K562 (cell line): ENCODE measurements around the gene STUB1. TPM values are rescaled to one million over a fixed set of nuclear protein-coding genes. Genes with fewer than 3 reads are reported as not detected.
A peak's percentile ranks its signal among the peaks of the same experiment; 100 is the strongest.

Experiments used
- AFF1 ChIP-seq, 2 experiments: fragments of 450-650 bp; IDR thresholded peaks; 2 replicates each; pipeline ENCODE4 v1.6.1; 2018; ENCODE audit warnings: mild to moderate bottlenecking in 2 of 2, low read depth in 1 of 2; ENCODE audit not compliant: partially characterized antibody in 2 of 2
- BRD9 ChIP-seq: fragments of 450-650 bp; IDR thresholded peaks from 2 replicates; pipeline ENCODE4 v1.6.1; 2018; ENCODE audit warnings: low read depth; ENCODE audit not compliant: partially characterized antibody
- CSDE1 ChIP-seq, 2 experiments: fragments of 450-650 bp; IDR thresholded peaks; 2 replicates each; pipeline ENCODE4 v1.6.1; 2016; ENCODE audit warnings: mild to moderate bottlenecking in 1 of 2
- DIDO1 ChIP-seq: fragments of 450-650 bp; IDR thresholded peaks from 2 replicates; pipeline ENCODE4 v1.6.1; 2016; ENCODE audit warnings: low read depth, missing biosample characterization, missing genetic modification characterization
- FIP1L1 ChIP-seq: fragments of 200-400 bp; formaldehyde crosslinking; IDR thresholded peaks from 2 replicates; pipeline ENCODE4 v1.6.1; 2018; ENCODE audit warnings: mild to moderate bottlenecking, low read depth, low read length; ENCODE audit not compliant: poor library complexity, severe bottlenecking
- HNRNPK ChIP-seq: fragments of 200-400 bp; formaldehyde crosslinking; IDR thresholded peaks from one replicate; pipeline ENCODE4 v1.6.1; 2018; ENCODE audit warnings: mild to moderate bottlenecking, low read depth, low read length; ENCODE audit not compliant: poor library complexity, severe bottlenecking
- RFX1 ChIP-seq: fragments of 450-650 bp; IDR thresholded peaks from 2 replicates; pipeline ENCODE4 v1.6.1; 2016; ENCODE audit warnings: mild to moderate bottlenecking, moderate library complexity
- SAP30 ChIP-seq: fragments of 200-600 bp; sonication (generic); IDR thresholded peaks from 2 replicates; pipeline ENCODE4 v1.6.1; 2012; ENCODE audit warnings: borderline replicate concordance, low read depth, mild to moderate bottlenecking, moderate library complexity, low read length, control low read depth, inconsistent platforms; ENCODE audit not compliant: insufficient read depth, poor library complexity, severe bottlenecking
- SIN3B ChIP-seq: fragments of 450-650 bp; IDR thresholded peaks from 2 replicates; pipeline ENCODE4 v1.6.1; 2017; ENCODE audit warnings: low read depth, mild to moderate bottlenecking, moderate library complexity
- SRSF7 ChIP-seq: fragments of 200-400 bp; formaldehyde crosslinking; optimal IDR thresholded peaks from 2 replicates; pipeline ENCODE3; 2017; ENCODE audit warnings: mild to moderate bottlenecking, low read depth, low read length
- TEAD4 ChIP-seq, 2 experiments: sonication (generic) in 1 of 2; formaldehyde crosslinking in 1 of 2; IDR thresholded peaks; 2 replicates each; pipeline versions ENCODE4 v1.6.1 to v1.8.0; 2012 to 2022; ENCODE audit warnings: borderline replicate concordance in 1 of 2, inconsistent platforms in 1 of 2, low read length in 1 of 2, mild to moderate bottlenecking in 1 of 2, missing genetic modification reagents in 1 of 2
- ZNF134 ChIP-seq: fragments of 250-450 bp; sonication (Bioruptor Pico); conservative IDR thresholded peaks from 2 replicates; pipeline ENCODE4 v1.4.0; 2020
- ZSCAN29 ChIP-seq: fragments of 450-650 bp; IDR thresholded peaks from 2 replicates; pipeline ENCODE4 v1.6.1; 2017
- polyA plus RNA-seq, 8 experiments: library from polyadenylated mRNA; depleted of rRNA in 4 of 8; stranded (reverse) in 5 of 8; unstranded in 3 of 8; fragments of >200 nt; fragmentation: Nextera tagmentation in 2 of 8; fragmentation: Illumina TruSeq in 1 of 8; extraction: Ambion mirVana in 2 of 8; extraction: Trizol in 1 of 8; gene quantifications; 2 replicates each; pipeline versions ENCODE4 v1.2.1 to v1.2.3, GENCODE V29; 2011 to 2014; ENCODE audit warnings: inconsistent platforms in 1 of 8, missing spikeins in 1 of 8
- total RNA-seq, 7 experiments: library from RNA; depleted of rRNA in 6 of 7; stranded (reverse); fragments of >200 nt in 6 of 7; fragmentation: Illumina TruSeq in 2 of 7; extraction: Trizol in 2 of 7; gene quantifications; 2 replicates each; pipeline versions ENCODE4 v1.2.1 to v1.2.3, GENCODE V29; 2011 to 2021; ENCODE audit warnings: low replicate concordance in 1 of 7
- TF ChIP-seq, protein P1 (sequence below), 2 experiments: fragments of 450-650 bp; IDR thresholded peaks; 2 replicates each; pipeline ENCODE4 v1.6.1; 2016
- TF ChIP-seq, protein P2 (sequence below): fragments of 250-450 bp; sonication (Bioruptor Pico); IDR thresholded peaks from 2 replicates; pipeline ENCODE4 v1.4.0; 2020; ENCODE audit warnings: mild to moderate bottlenecking, moderate library complexity
- TF ChIP-seq, protein P3 (sequence below): fragments of 450-650 bp; IDR thresholded peaks from 2 replicates; pipeline ENCODE4 v1.6.1; 2016; ENCODE audit warnings: antibody characterized with exemption

Gene STUB1
- total and polyA plus RNA-seq, 9 of the 15 experiments (the other 6 are each of a cell fraction or from before 2014, with no cell fraction given): 10.6 to 251 (median 152) TPM

DNA sequence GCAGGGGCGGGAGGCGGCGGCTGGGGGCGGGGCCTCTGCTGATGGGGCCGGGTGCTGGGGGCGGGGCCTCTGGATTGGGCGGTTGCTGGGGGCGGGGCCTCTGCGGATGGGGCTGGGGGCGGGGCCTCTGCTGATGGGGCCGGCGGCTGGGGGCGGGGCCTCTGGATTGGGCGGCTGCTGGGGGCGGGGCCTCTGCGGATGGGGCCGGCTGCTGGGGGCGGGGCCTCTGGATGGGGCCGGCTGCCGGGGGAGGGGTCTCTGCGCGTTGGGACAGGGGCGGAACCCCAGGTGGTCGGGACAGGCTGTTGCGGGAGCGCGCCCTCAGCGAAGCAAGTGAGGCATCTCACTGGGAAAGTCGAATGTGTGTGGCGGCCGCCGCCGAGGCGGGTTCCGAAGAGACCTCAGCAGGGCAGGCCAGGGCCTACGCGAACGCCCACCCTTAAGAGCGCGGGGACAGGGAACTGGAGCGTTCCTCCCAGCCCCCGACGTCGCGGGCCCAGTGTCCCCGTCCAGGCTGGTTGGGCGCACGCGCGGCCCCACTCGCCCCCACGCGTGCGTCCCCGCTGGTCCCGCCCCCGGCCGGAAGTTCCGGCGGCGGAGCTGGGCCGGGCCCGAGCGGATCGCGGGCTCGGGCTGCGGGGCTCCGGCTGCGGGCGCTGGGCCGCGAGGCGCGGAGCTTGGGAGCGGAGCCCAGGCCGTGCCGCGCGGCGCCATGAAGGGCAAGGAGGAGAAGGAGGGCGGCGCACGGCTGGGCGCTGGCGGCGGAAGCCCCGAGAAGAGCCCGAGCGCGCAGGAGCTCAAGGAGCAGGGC, at the start of gene STUB1 (continued):
- TF ChIP-seq SRSF7 (no peak), TEAD4 (IDR thresholded peaks at IDR 0.05; ENCODE audit: low read length) (no peak), TEAD4 (CRISPR knock-in tag; IDR thresholded peaks at IDR 0.05; ENCODE audit: borderline replicate concordance) (no peak), FIP1L1 (no peak), DIDO1 (tag) (no peak), SAP30 (peak; percentile 80), RFX1 (no peak), ZNF134 (CRISPR knock-in tag) (no peak), CSDE1 (IDR thresholded peaks at IDR 0.05) (no peak), HNRNPK (no peak), ZSCAN29 (no peak), SIN3B (peak; percentile 78; the same call in 1 of the 2 replicates), AFF1 (IDR thresholded peaks at IDR 0.05; ENCODE audit: low read depth in 1 of 2, partially characterized antibody in 2 of 2) (no peak), BRD9 (no peak)
- TF ChIP-seq, protein P1, sequence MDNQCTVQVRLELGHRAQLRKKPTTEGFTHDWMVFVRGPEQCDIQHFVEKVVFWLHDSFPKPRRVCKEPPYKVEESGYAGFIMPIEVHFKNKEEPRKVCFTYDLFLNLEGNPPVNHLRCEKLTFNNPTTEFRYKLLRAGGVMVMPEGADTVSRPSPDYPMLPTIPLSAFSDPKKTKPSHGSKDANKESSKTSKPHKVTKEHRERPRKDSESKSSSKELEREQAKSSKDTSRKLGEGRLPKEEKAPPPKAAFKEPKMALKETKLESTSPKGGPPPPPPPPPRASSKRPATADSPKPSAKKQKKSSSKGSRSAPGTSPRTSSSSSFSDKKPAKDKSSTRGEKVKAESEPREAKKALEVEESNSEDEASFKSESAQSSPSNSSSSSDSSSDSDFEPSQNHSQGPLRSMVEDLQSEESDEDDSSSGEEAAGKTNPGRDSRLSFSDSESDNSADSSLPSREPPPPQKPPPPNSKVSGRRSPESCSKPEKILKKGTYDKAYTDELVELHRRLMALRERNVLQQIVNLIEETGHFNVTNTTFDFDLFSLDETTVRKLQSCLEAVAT (IDR thresholded peaks at IDR 0.05): no peak
- TF ChIP-seq, protein P2, sequence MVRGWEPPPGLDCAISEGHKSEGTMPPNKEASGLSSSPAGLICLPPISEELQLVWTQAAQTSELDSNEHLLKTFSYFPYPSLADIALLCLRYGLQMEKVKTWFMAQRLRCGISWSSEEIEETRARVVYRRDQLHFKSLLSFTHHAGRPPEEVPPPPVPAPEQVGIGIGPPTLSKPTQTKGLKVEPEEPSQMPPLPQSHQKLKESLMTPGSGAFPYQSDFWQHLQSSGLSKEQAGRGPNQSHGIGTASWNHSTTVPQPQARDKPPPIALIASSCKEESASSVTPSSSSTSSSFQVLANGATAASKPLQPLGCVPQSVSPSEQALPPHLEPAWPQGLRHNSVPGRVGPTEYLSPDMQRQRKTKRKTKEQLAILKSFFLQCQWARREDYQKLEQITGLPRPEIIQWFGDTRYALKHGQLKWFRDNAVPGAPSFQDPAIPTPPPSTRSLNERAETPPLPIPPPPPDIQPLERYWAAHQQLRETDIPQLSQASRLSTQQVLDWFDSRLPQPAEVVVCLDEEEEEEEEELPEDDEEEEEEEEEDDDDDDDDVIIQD: no peak
- TF ChIP-seq, protein P3, sequence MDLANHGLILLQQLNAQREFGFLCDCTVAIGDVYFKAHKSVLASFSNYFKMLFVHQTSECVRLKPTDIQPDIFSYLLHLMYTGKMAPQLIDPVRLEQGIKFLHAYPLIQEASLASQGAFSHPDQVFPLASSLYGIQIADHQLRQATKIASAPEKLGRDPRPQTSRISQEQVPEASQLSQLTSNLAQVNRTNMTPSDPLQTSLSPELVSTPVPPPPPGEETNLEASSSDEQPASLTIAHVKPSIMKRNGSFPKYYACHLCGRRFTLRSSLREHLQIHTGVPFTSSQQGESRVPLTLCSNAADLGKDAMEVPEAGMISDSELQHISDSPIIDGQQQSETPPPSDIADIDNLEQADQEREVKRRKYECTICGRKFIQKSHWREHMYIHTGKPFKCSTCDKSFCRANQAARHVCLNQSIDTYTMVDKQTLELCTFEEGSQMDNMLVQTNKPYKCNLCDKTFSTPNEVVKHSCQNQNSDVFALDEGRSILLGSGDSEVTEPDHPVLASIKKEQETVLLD: 0 out of 2 replicates have a peak, but pooled peaks have one; percentile 62
